Measurements from ENCODE around the gene PIK3C2G.

PIK3C2G gene

DNA sequence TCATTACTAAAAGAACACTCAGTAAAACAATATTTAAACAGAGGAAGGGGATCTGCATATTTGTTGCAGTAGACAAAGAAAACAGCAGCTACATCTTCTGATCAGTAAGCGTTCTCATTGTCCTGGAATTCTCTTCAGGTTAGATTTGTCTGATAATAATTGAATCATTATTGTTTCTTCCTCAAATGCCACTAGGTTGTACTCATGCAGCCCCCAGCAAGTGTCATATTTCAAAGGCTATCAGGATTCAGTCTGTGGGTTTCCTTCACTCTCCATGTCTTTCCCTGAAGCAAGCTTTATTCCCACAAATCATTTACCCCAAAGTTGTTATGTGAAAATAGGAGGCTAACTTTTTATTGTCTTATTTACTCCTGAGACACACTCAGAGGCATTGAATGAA, 14.7 kb downstream of the PIK3C2G start:
- no peak for DNase-seq

DNA sequence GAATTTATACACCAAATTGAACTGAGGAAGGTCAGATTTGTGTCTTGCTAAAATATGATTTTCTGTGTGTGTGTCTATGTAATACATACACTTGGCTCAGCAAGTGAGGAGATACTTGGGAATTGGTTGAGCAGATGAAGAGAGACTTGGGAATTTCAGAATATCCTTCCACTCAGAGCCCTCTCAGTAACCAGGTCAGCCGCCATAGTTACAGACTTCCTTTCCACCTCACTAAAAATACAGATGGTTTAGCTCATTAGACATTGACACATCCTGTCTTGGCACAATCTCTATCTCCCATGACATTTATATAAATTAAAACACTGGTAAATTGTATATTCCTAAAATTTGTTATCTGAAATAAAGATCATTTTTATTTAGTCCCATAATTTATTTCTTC, 15.9 kb downstream of the PIK3C2G start:
- no peak for DNase-seq

DNA sequence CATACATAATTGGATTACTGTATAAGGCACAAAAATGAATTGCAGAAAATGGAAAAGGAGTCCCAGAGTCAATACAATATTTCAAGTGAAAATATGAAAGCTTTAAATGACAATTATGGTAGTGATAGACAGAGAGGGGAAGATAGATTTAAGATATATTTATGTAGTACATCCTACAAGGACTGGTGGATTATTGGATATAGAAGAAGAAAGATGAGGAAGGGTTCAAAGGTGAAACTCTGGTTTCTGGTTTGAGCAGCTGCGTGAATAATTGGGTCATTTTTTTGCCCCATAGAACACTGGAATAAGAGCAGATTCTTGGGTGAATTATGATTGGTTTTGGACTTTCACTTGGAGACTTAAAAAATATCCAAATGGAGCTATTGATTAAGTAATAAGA, 19.4 kb downstream of the PIK3C2G start:
- DNase-seq, result no peak

- DNase-seq, result no peak
These were observed 20.6 kb downstream of the PIK3C2G start for GRCh38 chr12:18281941-18282340.

GRCh38 chr12:18283831-18284230, 22.5 kb downstream of the PIK3C2G start:
- no peak for DNase-seq

GRCh38 chr12:18284386-18284785, 23.1 kb downstream of the PIK3C2G start:
- no peak for DNase-seq

DNA sequence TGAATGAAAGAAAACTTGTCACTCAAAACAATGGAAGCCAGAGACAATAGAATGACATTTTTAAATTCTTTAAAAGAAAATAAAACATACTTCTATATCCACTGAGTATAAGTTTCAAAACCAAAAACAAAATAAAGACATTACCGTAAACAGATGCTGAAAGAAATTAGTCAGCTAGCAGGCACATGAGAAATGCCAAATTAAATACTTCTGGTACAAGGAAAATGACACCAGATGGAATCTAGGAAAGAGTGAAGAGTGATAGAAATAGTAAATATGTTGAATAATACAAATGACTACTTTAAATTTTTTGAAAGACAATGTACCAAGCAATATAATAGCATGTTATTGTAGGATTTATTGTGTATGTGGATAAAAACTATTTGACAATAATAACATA, 23.8 kb downstream of the PIK3C2G start:
- DNase-seq, result no peak

DNA sequence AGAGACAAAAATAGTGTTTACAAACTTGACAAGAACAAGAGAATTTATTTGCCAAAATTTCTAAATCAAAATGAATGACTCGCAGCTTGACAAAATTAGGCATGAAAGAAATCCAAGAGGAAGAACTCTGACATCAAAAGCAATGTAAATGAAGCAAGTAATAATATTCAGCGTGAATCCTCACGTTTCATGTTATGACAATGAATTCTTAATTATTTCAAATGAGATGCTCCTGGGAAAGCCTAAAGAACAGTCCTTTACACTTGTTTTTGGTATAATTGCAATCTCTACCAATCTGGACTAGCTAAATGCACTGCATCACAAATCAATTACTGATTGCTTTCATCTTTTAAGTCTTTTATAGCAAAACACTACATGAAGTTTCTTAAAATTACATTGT, 29.1 kb downstream of the PIK3C2G start:
- no peak for DNase-seq

- DNase-seq, result no peak
These were observed 33.6 kb downstream of the PIK3C2G start for GRCh38 chr12:18294889-18295288.

- DNase-seq, result no peak
These were observed 35.0 kb downstream of the PIK3C2G start for GRCh38 chr12:18296201-18296908.

GRCh38 chr12:18296909-18297280, 35.6 kb downstream of the PIK3C2G start:
- no peak for DNase-seq

- no peak for DNase-seq
These were observed 36.6 kb downstream of the PIK3C2G start for GRCh38 chr12:18297902-18298301.

GRCh38 chr12:18302809-18303430, 41.6 kb downstream of the PIK3C2G start:
- no peak for DNase-seq

GRCh38 chr12:18304609-18305008, 43.3 kb downstream of the PIK3C2G start:
- DNase-seq, result no peak

- no peak for DNase-seq
These were observed 45.0 kb downstream of the PIK3C2G start for GRCh38 chr12:18306311-18306710.

GRCh38 chr12:18313306-18313705, 52.0 kb downstream of the PIK3C2G start:
- no peak for DNase-seq

DNA sequence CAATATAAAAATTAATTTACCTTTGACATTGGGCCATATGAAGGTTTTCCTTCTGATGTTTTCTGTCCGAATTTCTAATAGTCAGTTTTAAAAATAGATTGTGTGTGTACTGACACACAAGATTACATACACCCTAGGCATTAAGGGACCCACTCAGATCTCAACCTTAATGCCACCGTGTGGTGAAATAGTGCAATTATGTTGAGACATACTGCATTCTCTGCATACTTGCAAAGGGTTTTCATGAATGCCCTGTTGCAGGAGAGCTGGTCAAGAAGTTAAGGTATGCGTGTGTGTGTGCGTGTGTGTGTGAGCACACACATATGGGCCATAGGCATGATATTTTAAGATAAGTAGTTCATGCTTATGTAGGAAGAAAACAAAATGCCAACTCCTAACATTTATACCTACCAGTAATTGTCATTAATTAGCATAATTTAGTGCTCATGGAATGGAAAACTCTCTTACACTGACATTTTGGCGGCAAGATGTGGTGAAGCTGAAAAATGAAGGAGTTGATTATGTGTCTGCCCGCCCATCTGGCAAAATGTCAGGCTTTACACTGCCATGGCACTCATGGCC, 58.8 kb downstream of the PIK3C2G start:
- DNase-seq, result no peak

- DNase-seq, result no peak
These were observed 59.7 kb downstream of the PIK3C2G start for GRCh38 chr12:18320976-18321375.

DNA sequence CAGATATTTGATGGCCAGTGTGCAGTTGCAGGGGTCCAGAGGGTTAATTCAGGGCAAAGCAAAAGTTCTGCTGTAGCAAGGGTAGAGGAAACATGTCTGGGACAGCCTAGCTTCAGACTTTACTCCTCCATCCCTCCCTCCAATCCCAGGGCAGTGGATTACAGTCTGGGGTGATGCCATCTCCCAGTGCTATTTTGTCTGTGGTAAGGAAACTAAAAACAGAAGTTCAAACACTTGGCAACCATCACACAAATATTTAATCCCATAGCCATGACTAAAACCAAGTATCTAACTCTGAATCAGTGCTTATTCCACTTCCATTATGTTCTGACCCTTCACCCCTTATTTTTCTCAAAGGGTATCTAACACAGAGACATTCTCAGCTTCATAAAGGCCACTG, 61.8 kb downstream of the PIK3C2G start:
- no peak for DNase-seq

GRCh38 chr12:18327036-18327435, 65.7 kb downstream of the PIK3C2G start:
- DNase-seq, result no peak

- no peak for DNase-seq
These were observed 70.9 kb downstream of the PIK3C2G start for GRCh38 chr12:18332173-18332572.

- DNase-seq, result no peak
These were observed 78.3 kb downstream of the PIK3C2G start for GRCh38 chr12:18339633-18340032.

GRCh38 chr12:18340186-18340585, 78.9 kb downstream of the PIK3C2G start:
- DNase-seq, result no peak

DNA sequence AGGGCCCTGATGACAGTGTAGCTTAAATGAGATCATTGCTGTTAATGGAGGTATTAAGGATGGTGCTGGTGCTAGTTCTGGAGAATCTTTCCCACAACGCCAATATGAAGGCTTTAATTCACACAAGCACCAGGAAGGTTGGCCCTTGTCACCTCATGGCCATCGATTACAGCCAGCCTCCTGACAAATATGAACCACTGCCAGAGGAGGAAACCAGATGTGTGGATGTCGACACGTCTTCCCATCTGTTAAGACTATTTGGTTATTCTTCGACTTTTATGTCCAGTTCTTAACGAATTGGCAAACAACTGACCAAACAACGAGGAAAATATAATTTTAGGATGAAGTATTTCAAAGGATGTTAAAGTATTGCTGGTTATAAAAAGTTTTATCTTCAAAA, 79.5 kb downstream of the PIK3C2G start:
- DNase-seq, result no peak

GRCh38 chr12:18343708-18344107, 82.4 kb downstream of the PIK3C2G start:
- DNase-seq, result no peak
